ENCODE results near the gene ABI1. TPM values are rescaled to one million over a fixed set of nuclear protein-coding genes. Genes with fewer than 3 reads are reported as not detected.

Gene ABI1
- total RNA-seq, 1 experiment from 2014 or later, result 50.8 TPM

GRCh38 chr10:26759008-26759407 lies 101.8 kb downstream of the ABI1 start:
- TF ChIP-seq EZH2 (IDR thresholded peaks at IDR 0.05; ENCODE audit: low read depth) (no peak), CTCF (conservative IDR thresholded peaks at IDR 0.05) (no peak)
- Histone ChIP-seq H3K9me2 (ENCODE audit: insufficient read depth) (no peaks in the 10 kb centered on the region), H3K36me3 (ENCODE audit: low read depth) (no peaks in the 10 kb centered on the region), H3K4me1 (replicated peaks; ENCODE audit: insufficient read depth) (no peaks in the 10 kb centered on the region; the same call in 1 of the 2 replicates), H3K4me3 (no peak overlapping the region), H4K20me1 (ENCODE audit: insufficient read depth) (no peaks in the 10 kb centered on the region), H3K4me2 (no peak overlapping the region), H3K27ac (no peak overlapping the region), H3F3A (ENCODE audit: insufficient read depth, low read depth) (no peaks in the 10 kb centered on the region), H3K79me2 (ENCODE audit: low read depth) (no peaks in the 10 kb centered on the region), H3K27me3 (ENCODE audit: insufficient read depth, low read depth) (no peaks in the 10 kb centered on the region), H2AFZ (no peak overlapping the region), H3K9me3 (ENCODE audit: insufficient read depth, low read depth) (no peaks in the 10 kb centered on the region)
- intact Hi-C loops (cut with micrococcal nuclease; ENCODE audit: unreplicated experiment), result no loop called here
- BruUV-seq (replicated peaks), result no TSS peak
- ChIA-PET CTCF (no interaction called here), POLR2A (ENCODE audit: unreplicated experiment) (no interaction called here)
- DNase-seq, result no peak

DNA sequence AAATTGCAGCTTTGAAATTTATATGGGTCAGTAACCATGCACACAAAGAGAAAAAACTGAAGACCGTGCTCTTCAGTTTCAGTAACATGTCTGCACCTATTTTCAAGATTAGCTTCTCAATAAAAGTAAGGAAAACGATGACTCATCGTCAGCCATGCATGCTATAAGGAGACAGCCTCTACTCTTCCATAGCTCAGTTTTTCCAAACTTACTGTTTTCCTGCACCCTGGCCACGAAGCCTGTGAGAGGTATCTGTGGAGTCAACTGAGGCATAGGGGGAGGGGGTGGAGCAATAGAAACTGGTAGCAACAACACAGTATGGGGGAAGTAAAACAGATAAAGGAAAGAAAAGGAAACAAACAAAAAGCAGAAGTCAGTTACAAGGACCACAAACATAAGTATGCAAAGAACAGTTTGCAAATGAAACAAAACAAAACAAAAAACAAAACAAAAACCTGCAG lies 105.3 kb downstream of the ABI1 start:
- no peak for TF ChIP-seq EZH2 (IDR thresholded peaks at IDR 0.05; ENCODE audit: low read depth)
- no peak for TF ChIP-seq CTCF (conservative IDR thresholded peaks at IDR 0.05)
- no TSS peak for BruUV-seq (replicated peaks)
- Histone ChIP-seq H3K27ac (no peak overlapping the region), H3K9me3 (ENCODE audit: insufficient read depth, low read depth) (no peaks in the 10 kb centered on the region), H3K4me3 (no peak overlapping the region), H3K79me2 (ENCODE audit: low read depth) (no peaks in the 10 kb centered on the region), H3K27me3 (ENCODE audit: insufficient read depth, low read depth) (no peaks in the 10 kb centered on the region), H2AFZ (no peak overlapping the region), H3K4me2 (no peak overlapping the region), H3K4me1 (replicated peaks; ENCODE audit: insufficient read depth) (no peaks in the 10 kb centered on the region; the same call in 1 of the 2 replicates), H4K20me1 (ENCODE audit: insufficient read depth) (no peaks in the 10 kb centered on the region), H3K36me3 (ENCODE audit: low read depth) (no peaks in the 10 kb centered on the region), H3K9me2 (ENCODE audit: insufficient read depth) (no peaks in the 10 kb centered on the region), H3F3A (ENCODE audit: insufficient read depth, low read depth) (no peaks in the 10 kb centered on the region)
- intact Hi-C loops (cut with micrococcal nuclease; ENCODE audit: unreplicated experiment), result no loop called here
- DNase-seq, result no peak
- ChIA-PET CTCF (no interaction called here), POLR2A (ENCODE audit: unreplicated experiment) (interaction anchor here (0.6 to 0.7 kb wide), 4 partner anchors 96 to 437 kb away, joined by 3 to 4 read pairs (median 4); no protein-coding TSS in a partner anchor)

DNA sequence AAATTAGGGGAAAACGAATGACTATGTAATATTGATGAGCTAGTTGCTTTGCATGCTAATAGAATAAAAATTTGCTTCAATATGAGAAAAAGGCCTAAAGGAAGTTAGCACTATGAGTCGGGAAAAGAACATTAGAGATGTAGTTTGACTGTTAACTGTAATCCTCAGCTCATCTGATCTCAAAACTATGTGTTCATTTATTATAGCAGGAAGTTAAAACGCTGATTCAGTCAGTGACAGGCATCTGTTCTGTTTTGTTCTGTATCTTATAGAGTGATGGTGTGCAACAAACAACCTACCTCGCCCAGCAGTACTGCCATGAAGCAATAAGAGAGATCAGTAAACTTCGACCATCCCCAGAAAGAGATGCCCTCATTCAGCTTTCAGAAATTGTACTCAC lies 114.7 kb downstream of the ABI1 start:
- no peaks in the 10 kb centered on the region for H3F3A ChIP-seq (ENCODE audit: insufficient read depth, low read depth)
- no peak overlapping the region for H3K4me3 ChIP-seq
- H3K79me2 ChIP-seq (ENCODE audit: low read depth), result no peaks in the 10 kb centered on the region
- intact Hi-C loops (cut with micrococcal nuclease; ENCODE audit: unreplicated experiment), result loop anchor here (5.0 kb wide), 1 partner anchor 116 kb away; the partner anchor contains the start of gene ABI1
- POLR2A ChIA-PET (ENCODE audit: unreplicated experiment), result no interaction called here
- H3K4me2 ChIP-seq, result no peak overlapping the region
- H3K4me1 ChIP-seq (replicated peaks; ENCODE audit: insufficient read depth), result no peaks in the 10 kb centered on the region
- no peaks in the 10 kb centered on the region for H3K36me3 ChIP-seq (ENCODE audit: low read depth)
- no peaks in the 10 kb centered on the region for H3K9me3 ChIP-seq (ENCODE audit: insufficient read depth, low read depth)
- H2AFZ ChIP-seq, result no peak overlapping the region
- no peaks in the 10 kb centered on the region for H4K20me1 ChIP-seq (ENCODE audit: insufficient read depth)
- TF ChIP-seq EZH2 (IDR thresholded peaks at IDR 0.05; ENCODE audit: low read depth), result no peak
- TF ChIP-seq CTCF (conservative IDR thresholded peaks at IDR 0.05), result no peak
- H3K27me3 ChIP-seq (ENCODE audit: insufficient read depth, low read depth), result no peaks in the 10 kb centered on the region
- H3K27ac ChIP-seq, result no peak overlapping the region
- BruUV-seq (replicated peaks), result no TSS peak
- CTCF ChIA-PET, result no interaction called here
- no peak for DNase-seq
- H3K9me2 ChIP-seq (ENCODE audit: insufficient read depth), result no peaks in the 10 kb centered on the region

All from PC-9 (cell line).